Measurements from ENCODE around the gene CD300H.
A peak's percentile ranks its signal among the peaks of the same experiment; 100 is the strongest.

The CD300H gene

GRCh38 chr17:74605361-74605760, 38.1 kb upstream of the CD300H start:
- H3K27ac ChIP-seq, result no peak overlapping the region
- TF ChIP-seq ZFX (IDR thresholded peaks at IDR 0.05; ENCODE audit: borderline replicate concordance) (no peak), CTCF (IDR thresholded peaks at IDR 0.05) (no peak)

GRCh38 chr17:74604761-74605160, 37.5 kb upstream of the CD300H start:
- no peak overlapping the region for H3K27ac ChIP-seq
- no peak for TF ChIP-seq ZFX (IDR thresholded peaks at IDR 0.05; ENCODE audit: borderline replicate concordance)
- TF ChIP-seq CTCF (IDR thresholded peaks at IDR 0.05), result no peak

- TF ChIP-seq ZFX (IDR thresholded peaks at IDR 0.05; ENCODE audit: borderline replicate concordance) (no peak), CTCF (IDR thresholded peaks at IDR 0.05) (no peak)
- H3K27ac ChIP-seq, result no peak overlapping the region
These were observed 36.9 kb upstream of the CD300H start for GRCh38 chr17:74604200-74604599.

- no peak for TF ChIP-seq CTCF (IDR thresholded peaks at IDR 0.05)
- TF ChIP-seq ZFX (IDR thresholded peaks at IDR 0.05; ENCODE audit: borderline replicate concordance), result no peak
- H3K27ac ChIP-seq, result no peak overlapping the region
These were observed 36.4 kb upstream of the CD300H start for GRCh38 chr17:74603746-74604145.

GRCh38 chr17:74603037-74603635, 35.8 kb upstream of the CD300H start:
- no peak for TF ChIP-seq ZFX (IDR thresholded peaks at IDR 0.05; ENCODE audit: borderline replicate concordance)
- H3K27ac ChIP-seq, result no peak overlapping the region

- TF ChIP-seq CTCF (IDR thresholded peaks at IDR 0.05) (peak; percentile 79), ZFX (IDR thresholded peaks at IDR 0.05; ENCODE audit: borderline replicate concordance) (no peak)
- H3K27ac ChIP-seq, result no peak overlapping the region
These were observed 34.7 kb upstream of the CD300H start for GRCh38 chr17:74601944-74602572.

GRCh38 chr17:74599448-74599939, 32.2 kb upstream of the CD300H start:
- TF ChIP-seq ZFX (IDR thresholded peaks at IDR 0.05; ENCODE audit: borderline replicate concordance) (no peak), CTCF (IDR thresholded peaks at IDR 0.05) (no peak)
- H3K27ac ChIP-seq, result no peak overlapping the region
